AG08396 (cell line): ENCODE measurements around the gene SPATS2L.

Experiments used
- DNase-seq: peaks from one replicate; pipeline ENCODE4 v3.0.0; 2012; ENCODE audit warnings: low spot score, mixed read lengths

SPATS2L gene, protein sequence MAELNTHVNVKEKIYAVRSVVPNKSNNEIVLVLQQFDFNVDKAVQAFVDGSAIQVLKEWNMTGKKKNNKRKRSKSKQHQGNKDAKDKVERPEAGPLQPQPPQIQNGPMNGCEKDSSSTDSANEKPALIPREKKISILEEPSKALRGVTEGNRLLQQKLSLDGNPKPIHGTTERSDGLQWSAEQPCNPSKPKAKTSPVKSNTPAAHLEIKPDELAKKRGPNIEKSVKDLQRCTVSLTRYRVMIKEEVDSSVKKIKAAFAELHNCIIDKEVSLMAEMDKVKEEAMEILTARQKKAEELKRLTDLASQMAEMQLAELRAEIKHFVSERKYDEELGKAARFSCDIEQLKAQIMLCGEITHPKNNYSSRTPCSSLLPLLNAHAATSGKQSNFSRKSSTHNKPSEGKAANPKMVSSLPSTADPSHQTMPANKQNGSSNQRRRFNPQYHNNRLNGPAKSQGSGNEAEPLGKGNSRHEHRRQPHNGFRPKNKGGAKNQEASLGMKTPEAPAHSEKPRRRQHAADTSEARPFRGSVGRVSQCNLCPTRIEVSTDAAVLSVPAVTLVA

DNA sequence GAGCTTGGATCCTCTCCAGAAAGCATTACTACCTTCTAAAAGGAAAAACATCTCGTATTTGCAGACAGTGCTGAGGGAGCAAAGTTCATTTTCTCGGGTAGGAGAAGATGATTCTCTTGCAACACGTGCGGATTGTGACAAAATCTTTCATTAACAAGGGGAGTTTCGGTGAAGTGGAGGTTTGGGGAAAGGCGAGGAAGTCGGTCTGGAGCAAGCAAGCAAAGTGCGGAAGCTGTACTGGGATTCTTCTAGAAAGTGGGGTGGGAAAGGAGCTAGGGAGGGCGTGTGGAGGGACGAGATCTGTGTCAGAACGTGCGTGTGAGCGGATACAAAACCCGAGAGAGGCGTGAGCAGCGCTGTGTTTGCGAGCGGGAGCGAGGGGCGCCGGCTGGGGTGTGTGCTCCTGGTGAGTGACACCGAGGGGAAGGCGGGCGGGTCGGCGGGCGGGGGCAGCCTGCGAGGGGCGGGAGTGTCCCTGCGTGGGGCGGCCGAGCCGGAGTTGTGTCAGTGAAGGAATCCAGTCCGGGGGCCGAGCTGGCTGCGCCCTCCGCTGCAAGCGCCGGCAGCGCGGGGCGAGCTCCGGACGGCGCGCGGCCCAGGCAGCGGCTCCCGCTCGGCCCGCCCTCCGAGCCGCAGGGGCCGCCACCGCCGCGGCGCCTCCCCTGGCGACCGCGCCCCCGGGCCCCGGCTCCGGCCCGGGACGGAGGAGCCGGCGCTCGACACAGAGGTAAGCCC is at the start of gene SPATS2L:
Gene SPATS2L (plus strand): TSS at position 498 of the 735 bp plus-strand sequence. CDS start 82,552 bp downstream, outside the sequence.
- DNase-seq = peak; percentile 84

DNA sequence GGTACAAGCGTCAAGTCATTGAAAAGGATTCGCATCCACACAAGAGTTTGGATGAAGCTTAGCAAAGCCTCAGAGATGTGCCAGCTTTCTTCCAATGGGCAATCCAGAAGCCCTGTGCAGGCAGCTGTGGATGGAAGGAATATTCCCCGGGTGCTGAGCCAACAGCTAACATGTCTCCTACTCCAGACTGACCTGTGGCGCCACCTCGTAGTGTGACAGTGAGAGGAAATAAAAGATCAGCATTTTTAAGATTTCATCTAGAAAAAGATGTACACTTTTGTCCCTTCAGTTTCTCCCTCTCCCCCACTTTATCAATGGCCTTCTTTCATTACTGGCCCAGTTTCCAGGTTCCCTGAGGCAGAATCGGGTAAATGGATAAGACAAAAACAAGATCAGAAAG is 48.9 kb upstream of the SPATS2L start:
- DNase-seq = no peak

DNA sequence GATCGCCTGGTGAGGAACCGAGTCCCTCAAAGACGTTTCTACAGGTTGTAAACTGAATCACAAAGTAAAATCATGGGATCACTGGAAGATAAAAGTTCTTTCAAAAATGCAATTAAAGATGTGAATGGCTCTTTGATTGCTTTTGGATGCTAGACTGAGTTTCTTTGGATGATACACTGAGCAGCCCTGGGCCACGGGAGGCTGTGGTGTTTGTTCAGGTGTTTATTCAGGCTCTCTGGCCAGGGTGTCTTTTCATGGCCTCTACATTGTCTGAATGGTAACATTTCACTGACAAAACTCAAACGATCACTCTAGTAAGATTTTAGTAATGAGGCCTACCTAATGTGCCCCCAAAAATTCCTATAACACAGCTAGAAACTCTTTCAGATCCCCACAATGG is 48.4 kb upstream of the SPATS2L start:
- no peak for DNase-seq

DNA sequence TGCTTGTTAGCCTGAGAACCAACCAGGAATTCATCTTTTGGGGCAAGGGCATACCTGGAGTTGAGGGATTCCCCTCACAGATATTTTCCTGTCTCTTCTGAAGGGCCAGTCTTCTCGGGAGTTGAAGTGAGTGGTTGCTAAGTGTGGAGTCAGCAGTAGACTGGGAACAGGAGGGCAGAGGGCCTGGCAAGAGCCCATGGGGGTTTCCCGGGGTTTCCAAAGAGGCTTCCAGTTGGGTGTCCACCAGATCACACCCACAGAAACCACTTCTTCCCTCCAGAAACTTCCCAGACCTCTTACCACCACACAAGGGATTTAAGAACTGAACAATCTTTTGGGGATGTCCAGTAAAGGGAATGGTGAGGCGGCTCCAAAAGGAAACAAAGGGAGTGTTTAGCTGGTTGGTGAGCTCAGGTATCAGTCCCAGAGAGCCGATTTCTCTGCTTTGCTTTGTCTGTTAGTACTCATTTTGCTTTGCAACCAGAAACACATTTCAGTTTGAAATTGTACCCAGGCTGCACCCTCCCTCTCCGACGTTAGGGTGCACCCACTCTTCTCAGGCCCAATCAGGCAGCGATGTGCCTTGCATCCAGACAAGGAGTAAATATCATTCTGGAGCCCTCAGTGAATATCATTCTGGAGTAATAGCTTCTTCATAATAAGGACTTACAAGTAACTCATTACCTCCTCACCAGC is 47.5 kb upstream of the SPATS2L start:
- DNase-seq = no peak

DNA sequence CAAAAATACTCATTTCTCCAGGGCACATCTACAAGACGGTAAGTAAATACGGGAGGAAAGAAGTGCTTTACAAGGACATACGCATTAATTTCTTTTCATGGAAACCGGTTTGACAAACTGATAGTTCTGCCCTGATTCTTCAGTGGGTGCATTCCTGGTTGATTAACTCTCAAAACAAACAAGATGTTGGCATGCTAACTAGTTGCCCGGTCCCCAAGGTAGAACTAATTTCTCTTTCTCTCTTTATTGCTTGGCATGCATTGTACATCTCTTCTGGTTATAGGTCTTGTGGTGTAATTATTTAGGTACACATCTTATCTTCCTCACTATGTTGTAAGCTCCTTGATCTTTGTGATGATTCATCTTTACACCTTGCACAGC is 46.9 kb upstream of the SPATS2L start:
- no peak for DNase-seq

DNA sequence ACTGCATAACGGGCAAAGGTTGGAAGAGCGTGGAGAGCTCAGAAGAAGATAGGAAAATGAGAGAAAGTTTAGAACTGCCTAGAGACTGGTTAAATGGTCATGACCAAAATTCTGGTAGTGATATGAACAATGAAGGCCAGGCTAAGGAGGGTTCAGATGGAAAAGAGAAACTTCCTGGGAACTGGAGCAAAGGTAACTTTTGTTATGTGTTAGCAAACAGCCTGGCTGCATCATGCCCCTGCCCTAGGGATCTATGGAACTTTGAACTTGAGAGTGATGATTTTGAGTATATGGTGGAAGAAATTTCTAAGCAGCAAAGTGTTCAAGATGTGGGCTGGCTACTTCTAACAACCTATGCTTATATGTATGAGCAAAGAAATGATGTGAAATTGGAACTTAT is 44.4 kb upstream of the SPATS2L start:
- no peak for DNase-seq

DNA sequence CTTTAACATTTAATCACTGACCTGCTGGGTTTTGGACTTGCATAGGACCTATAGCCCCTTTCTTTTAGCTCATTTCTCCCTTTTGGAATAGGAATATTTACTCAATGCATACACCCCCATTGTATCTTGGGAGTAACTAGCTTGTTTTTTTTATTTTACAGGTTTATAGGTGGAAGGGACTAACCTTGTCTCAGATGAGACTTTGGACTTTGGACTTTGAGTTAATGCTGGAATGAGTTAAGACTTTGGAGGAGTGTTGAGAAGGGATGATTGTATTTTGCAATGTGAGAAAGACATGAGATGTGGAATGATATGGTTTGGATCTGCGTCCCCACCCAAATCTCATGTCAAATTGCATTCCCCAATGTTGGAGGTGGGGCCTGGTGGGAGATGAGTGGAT is 43.2 kb upstream of the SPATS2L start:
- no peak for DNase-seq

DNA sequence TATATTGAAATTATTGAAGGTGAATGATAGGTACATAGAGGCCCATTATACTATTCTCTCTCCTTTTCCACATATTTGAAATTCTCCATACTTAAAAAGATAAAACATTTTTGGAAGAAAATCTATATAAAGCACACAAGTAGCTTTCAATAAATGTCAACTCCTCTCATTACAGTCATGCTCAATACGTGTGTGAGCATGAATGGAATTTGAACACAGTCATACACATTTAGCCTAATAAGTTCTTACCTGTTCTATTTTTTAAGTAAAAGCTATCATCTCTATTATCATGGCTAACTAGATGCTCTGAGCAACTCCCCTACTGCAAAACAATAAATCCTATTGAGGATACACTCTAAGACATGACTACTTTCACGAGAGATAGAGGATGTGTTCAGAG is 41.9 kb upstream of the SPATS2L start:
- no peak for DNase-seq

DNA sequence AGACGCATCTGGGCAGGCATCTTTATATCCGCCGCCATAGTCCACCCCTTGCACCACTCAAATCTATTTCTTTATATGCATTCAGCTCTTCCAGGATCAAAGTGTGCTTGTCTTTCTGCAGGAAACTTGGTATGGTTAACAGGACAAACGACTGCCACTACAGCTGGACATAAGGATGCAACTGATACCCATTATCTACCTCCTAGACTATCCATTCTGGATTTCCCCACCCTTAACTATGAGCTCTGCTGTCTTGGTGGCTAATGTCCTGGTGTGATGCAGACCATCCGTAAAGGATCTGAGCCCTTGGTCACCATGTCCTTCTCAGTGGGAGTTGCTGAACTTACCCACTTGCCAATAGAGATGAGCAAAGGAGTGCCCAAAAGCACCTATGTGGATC is 40.1 kb upstream of the SPATS2L start:
- DNase-seq = no peak

DNA sequence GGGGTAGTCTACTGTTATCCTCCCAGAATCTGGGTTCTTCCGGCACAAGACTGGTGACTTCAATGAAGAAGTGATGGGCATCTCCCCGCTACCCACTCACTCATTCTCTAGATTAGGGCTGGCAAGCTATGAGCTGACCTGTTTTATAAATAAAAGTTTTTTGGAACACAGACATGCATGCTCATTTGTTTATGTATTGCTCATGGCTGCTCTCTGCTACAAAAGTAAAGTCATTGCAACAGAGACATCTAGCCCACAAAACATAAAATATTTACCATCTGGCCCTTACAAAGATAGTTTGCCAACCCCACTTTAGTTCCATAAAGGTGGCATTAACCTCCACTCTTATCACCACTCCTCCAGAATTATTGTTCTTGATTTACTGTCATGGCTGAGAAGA is 39.1 kb upstream of the SPATS2L start:
- no peak for DNase-seq

DNA sequence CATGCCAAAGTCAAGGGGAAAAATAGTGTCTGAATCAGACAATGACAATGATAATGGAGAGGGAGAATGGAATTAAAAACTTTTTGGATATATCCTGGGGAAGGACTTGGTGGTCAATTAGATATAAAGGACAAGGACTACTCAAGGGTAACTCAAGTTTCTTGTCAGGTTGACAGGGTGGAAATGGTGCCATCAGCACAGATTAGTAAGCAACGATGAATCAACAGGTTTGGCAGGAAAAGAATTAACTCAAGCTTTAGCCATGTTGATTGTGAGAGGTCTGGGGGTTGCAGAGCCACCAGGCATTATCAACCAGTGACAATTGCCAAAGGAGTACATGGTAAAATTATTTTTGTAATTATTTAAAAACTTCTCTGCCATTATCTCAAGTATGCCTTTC is 35.8 kb upstream of the SPATS2L start:
- no peak for DNase-seq

DNA sequence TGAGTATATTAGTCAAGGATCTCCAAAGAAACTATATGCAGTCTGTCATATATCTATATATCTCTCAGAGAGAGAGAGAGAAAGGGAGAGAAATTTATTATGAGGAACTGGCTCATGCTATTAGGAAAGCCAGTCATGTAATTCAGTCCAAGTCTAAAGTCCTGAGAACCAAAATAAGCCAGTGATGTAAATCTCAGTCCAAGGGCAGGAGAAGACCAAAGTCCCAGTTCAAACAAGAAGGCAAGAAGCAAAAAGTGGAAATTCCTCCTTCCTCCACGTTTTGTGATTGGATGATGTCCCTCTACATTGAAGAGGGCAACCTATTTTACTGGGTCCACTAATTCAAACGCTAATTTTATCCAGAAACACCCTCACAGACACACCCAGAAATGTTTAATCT is 34.2 kb upstream of the SPATS2L start:
- DNase-seq = no peak

DNA sequence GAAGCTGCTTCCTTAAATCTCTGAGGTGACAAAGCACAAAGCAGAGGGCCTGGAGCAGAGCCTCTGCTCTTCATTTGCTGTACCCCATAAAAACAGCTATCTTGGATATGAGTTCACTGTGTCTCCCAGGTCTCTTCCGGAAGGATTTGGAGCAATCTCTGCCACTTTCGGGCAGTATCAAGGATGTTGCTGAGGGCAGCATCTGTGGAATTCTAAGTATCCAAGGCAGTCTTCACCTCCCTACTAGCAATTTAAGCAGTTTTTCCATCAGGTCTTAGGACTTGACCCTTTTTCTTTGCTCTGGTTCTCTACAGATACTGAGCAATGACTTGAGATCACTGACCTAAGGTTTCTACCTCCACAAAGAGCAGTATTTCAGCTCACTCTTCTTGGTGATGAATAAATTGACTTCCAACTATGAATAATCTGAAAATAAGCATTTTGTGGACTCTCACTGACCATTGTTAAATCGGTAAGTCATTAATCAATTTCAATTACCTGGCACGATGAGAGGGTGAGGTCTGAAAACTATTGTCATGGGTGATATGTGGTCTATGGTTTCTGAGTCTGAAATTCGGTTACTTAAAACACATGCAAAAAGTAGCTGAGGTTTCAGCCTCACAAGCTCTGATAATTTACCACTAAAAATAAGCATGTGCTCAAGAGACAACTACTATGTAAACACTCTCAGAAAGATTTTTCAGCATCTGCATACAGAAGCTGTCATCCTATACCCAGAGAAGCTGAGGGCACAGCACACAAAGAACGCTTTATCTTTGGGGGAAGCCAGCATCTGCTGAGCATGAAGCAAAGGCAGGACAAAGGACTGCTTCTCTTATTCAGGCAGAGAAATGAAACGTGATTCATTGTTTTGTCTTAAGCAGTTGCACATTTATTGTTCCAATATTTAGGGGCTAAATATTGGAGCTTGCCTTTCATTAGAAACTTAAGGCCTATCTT is 32.1 kb upstream of the SPATS2L start:
- DNase-seq = no peak

DNA sequence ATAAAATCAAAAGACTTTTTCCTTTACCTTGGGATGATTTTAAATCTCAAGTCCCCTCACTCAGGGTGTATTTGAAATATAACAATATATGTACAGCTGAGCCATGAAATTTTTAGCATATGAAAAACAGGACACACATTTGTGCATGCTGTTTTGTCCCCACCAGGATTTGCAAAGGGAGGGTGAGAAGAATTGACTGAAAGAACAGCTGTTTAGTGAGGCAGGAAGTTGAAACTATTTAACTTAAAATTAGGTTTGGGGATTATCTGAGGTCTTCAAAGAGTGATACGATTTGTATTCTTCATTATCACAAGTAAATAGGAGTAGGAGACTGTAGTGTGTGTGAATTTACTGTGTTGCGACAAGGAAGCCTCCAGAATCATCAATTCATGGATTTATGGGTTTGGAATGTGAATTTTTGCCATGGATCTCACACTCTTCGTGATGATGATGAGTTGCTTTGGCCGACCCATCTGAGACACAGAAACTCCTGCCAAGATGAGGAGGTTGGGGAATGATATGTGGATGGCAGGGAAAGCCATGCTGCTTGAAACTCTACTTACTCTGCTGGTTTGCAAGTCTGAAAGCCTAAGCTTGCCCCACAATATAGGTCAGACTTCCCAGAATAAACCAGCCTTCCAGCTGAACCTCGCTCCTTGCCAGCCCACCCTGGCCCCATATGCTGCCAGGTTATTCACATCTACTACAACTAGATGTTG is 31.0 kb upstream of the SPATS2L start:
- DNase-seq = no peak

DNA sequence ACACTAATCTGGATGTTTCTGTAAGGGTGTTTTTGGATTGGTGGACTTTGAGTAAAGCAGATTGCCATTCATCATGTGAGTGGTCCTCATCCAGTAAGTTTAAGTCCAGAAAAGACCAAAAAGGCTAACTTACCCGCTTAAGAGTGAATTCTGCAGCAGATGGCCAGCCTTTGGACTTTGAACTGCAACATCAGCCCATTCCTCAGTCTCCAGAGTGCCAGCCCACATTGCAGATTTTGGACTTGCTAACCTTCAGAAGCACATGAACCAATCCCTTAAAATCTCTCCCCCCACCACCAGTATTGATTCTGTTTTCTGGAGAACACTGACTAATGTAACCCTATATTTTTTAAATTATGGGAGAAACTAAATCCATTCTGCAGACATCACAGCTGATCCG is 30.0 kb upstream of the SPATS2L start:
- DNase-seq = no peak

DNA sequence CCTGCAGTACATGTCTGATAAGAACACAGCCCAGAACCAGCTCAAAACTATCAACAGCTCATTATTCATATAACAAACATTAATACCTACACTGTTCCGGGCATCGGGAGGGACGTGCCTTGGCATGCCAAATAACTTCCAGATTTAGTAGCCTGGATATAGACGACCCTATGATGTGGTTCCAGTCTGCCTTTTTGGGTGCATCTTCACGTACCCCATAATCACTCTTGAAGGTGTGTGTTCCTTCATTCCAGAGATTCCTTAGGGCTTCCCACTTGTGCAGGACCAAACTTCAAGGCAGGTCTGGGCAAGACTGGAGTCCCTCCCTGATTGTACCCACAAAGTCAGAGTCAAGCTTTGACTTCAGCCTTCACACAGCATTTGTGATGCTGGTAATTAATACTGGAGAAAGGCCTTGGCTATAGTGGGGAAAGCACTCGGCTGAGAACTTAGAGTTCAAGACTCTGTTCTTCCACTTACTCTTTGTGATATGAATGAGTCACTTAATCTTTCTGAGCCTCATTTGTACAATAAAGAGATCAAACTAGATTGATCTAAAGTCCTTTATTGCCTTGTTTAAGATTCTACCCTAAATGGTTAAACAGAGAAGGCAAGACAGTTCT is 27.7 kb upstream of the SPATS2L start:
- no peak for DNase-seq

DNA sequence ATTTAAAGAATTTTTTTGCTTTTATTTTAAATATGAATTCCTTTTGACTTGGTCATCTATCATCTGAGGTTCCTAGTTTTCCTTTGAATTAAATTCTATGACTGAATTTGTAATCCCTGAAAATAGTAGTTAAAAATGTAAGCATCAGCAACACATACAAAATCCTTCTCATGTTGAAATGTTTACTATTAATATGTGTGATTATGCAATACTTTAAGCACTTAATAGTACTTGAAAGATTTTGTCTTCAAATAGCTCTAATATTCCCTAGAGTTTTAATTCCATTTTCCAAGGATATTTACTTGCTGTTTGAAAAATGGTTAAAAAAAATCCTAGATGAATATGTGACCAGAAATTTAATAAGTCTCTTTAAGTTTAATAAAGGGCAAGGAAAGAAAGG is 26.6 kb upstream of the SPATS2L start:
- DNase-seq = no peak

DNA sequence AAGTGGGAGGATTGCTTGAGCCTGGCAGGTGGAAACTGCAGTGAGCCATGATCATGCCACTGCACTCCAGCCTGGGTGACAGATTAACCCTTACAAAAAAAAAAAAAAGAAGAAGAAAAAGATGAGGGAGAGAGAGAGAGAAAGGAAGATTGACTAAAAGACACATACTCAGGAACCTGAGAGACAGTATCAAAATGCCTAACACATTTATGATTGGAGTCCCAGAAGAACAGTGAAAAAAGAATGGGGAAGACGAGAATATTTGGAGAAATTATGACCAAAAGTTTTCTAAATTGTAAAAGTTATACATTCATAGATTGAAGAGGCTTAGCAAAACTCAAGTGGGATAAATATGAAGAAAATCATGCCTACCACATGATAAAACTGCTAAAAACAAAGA is 19.9 kb upstream of the SPATS2L start:
- no peak for DNase-seq

DNA sequence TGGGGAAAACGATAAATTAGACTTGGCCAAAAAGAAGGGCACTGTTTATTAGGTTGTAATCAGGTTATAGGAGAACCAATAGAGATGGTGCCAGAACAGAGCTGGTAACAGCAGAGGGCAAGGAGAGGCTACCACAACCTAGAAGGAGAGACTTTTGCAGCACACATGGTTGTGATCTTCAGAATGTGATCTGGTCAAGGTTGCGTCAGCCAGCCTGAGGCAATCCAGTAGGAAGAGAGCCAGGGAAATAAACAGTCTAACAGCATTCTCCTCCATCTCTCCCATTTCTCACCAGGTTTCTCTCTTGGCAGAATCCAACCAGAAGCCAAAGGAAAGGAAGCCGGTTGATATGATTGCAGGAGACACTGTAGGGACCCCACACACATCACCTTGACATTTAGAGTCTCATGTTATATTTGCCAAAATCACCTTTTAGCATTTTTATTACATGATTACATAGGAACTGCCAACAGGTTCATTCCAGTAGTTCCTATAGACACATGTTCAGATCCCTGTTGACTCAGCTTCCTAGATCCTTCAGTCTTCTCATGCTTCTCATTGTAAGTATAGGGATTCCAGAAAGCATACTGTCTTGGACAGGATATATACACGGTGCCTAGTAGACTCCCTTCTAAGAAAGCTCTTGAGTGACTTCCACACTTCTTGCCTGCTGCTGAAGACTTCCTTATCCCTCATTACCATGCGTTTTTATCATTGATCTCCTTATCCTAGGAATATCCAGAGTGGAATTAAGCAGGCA is 17.6 kb upstream of the SPATS2L start:
- DNase-seq = peak; percentile 55

DNA sequence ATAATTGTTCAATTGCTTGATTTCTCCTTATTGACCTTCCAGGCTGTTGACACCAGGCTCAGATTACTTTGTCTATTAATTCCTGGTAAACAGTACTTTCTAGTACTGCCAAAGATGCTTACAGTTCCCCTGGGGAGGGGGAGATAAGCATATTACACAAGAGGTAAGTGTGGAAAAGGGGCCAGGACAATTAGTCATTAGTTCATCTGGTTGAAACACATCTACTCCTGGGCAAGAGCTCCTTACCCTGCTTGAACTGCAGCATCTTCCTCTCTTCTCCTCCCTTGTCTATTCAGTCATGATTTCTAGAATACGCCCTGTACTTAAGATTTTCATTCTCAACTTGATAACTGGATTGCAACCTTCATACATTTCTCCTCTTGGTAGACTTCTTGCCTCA is 10.4 kb upstream of the SPATS2L start:
- no peak for DNase-seq
